ENCODE measurements around the gene MEIS3.
"Not testable (repeated sequence)": the region's sequence is repeated elsewhere in the genome, so short reads cannot be mapped to it uniquely, and the experiment has no call there.

Gene MEIS3

GRCh38 chr19:47414469-47414868 lies 4.9 kb downstream of the MEIS3 start:
- no peak for DNase-seq

GRCh38 chr19:47413941-47414340 lies 5.4 kb downstream of the MEIS3 start:
- DNase-seq = no peak

GRCh38 chr19:47411696-47412095 lies 7.6 kb downstream of the MEIS3 start:
- not testable (repeated sequence) for DNase-seq

GRCh38 chr19:47411101-47411500 lies 8.2 kb downstream of the MEIS3 start:
- no peak for DNase-seq

GRCh38 chr19:47408156-47408938 lies 11.0 kb downstream of the MEIS3 start:
- DNase-seq = no peak

GRCh38 chr19:47407417-47407774 lies 11.9 kb downstream of the MEIS3 start:
- DNase-seq = no peak

GRCh38 chr19:47406711-47407416 lies 12.5 kb downstream of the MEIS3 start:
- DNase-seq = no peak

GRCh38 chr19:47405854-47406417 lies 13.4 kb downstream of the MEIS3 start:
- no peak for DNase-seq

- DNase-seq = no peak
These were observed 14.2 kb downstream of the MEIS3 start for GRCh38 chr19:47405197-47405550.

- DNase-seq = no peak
These were observed 14.8 kb downstream of the MEIS3 start for GRCh38 chr19:47404334-47405196.

- no peak for DNase-seq
These were observed 16.8 kb downstream of the MEIS3 start for GRCh38 chr19:47402504-47402903.

GRCh38 chr19:47398707-47399597 lies 20.4 kb downstream of the MEIS3 start:
- DNase-seq = no peak

- no peak for DNase-seq
These were observed 27.7 kb downstream of the MEIS3 start for GRCh38 chr19:47391510-47392223.

GRCh38 chr19:47390533-47391488 lies 28.5 kb downstream of the MEIS3 start:
- no peak for DNase-seq

GRCh38 chr19:47389150-47389556 lies 30.2 kb downstream of the MEIS3 start:
- no peak for DNase-seq

GRCh38 chr19:47388721-47389120 lies 30.6 kb downstream of the MEIS3 start:
- DNase-seq = not testable (repeated sequence)

GRCh38 chr19:47387623-47388022 lies 31.7 kb downstream of the MEIS3 start:
- not testable (repeated sequence) for DNase-seq

GRCh38 chr19:47386582-47386981 lies 32.7 kb downstream of the MEIS3 start:
- DNase-seq = not testable (repeated sequence)

- not testable (repeated sequence) for DNase-seq
These were observed 34.8 kb downstream of the MEIS3 start for GRCh38 chr19:47384533-47384932.

- DNase-seq = not testable (repeated sequence)
These were observed 35.4 kb downstream of the MEIS3 start for GRCh38 chr19:47383890-47384289.

Data from NCI-H524 treated with DMSO at 0.1 percent for 48 hours (cell line).